K562 (cell line): ENCODE data around the gene GSG1. TPM values are rescaled to one million over a fixed set of nuclear protein-coding genes. Genes with fewer than 3 reads are reported as not detected.

Experiments used
- ATAC-seq: fragments of 200-7000 bp; cut with Tn5 transposase; 3 replicates; pipeline ENCODE4 v1.9.1; 2020; ENCODE audit warnings: moderate library complexity
- BruUV-seq: library from RNA; stranded (reverse); fragments of 400-500 nt; replicated peaks from 2 replicates; lab custom pipeline; 2021; lab: Mats Ljungman, UMichigan
- CTCF ChIA-PET: fragments of 300-600 bp; formaldehyde crosslinking; extraction: SDS; loops from one replicate; lab custom pipeline; 2021; ENCODE audit warnings: low intra/inter-chr PET ratio; lab: Yijun Ruan, JAX
- POLR2A ChIA-PET: fragments of 300-600, 350-650 bp; sonication (Branson Sonifier 250); formaldehyde crosslinking; extraction: SDS; loops from one replicate; lab custom pipeline; 2021; ENCODE audit warnings: antibody characterized with exemption, inconsistent platforms; lab: Yijun Ruan, JAX
- DNase-seq, 4 experiments: peaks; one replicate each; pipeline versions ENCODE4 v3.0.0 to v3.0.0-alpha.2; 2011 to 2018; ENCODE audit warnings: low spot score in 3 of 4, mixed read lengths in 3 of 4; ENCODE audit errors: extremely low read depth in 1 of 4
- FAIRE-seq: peaks from 2 replicates; lab custom pipeline; 2011; peaks lifted over from hg19 to GRCh38; lab: Jason Lieb, UNC
- H2AFZ ChIP-seq: 2 replicates; pipeline ENCODE4 v1.6.0; 2011; ENCODE audit warnings: low read depth, low read length, control low read depth, inconsistent platforms
- H3K27ac ChIP-seq: fragments of 200-600 bp; 3 replicates; pipeline ENCODE4 v1.8.0; 2011; ENCODE audit warnings: low read depth, mild to moderate bottlenecking, control low read depth, inconsistent platforms, low read length, moderate library complexity, mixed read lengths; ENCODE audit errors: extremely low read depth
- H3K27me3 ChIP-seq, 2 experiments: fragments of 300-600 bp in 1 of 2; 2 replicates in 1 of 2; 3 replicates in 1 of 2; pipeline versions ENCODE4 v1.6.0 to v1.8.0; 2011; ENCODE audit warnings: inconsistent platforms in 2 of 2, low read length in 2 of 2, mild to moderate bottlenecking in 1 of 2, mixed read lengths in 1 of 2, moderate library complexity in 1 of 2; ENCODE audit not compliant: control insufficient read depth in 2 of 2, insufficient read depth in 2 of 2
- H3K36me3 ChIP-seq: fragments of 300-600 bp; 3 replicates; pipeline ENCODE4 v1.8.0; 2011; ENCODE audit warnings: mild to moderate bottlenecking, low read length, inconsistent platforms; ENCODE audit not compliant: control insufficient read depth, insufficient read depth
- H3K4me1 ChIP-seq, 2 experiments: fragments of 200-600 bp in 1 of 2; replicated peaks in 1 of 2; 2 replicates in 1 of 2; 3 replicates in 1 of 2; pipeline versions ENCODE4 v1.5.1 to v1.8.0; 2011; ENCODE audit warnings: inconsistent platforms in 2 of 2, low read length in 2 of 2, mild to moderate bottlenecking in 1 of 2, mixed read lengths in 1 of 2, moderate library complexity in 1 of 2; ENCODE audit not compliant: control insufficient read depth in 2 of 2, insufficient read depth in 2 of 2
- H3K4me2 ChIP-seq: 2 replicates; pipeline ENCODE4 v1.6.1; 2011; ENCODE audit warnings: low read length, control low read depth, inconsistent platforms, mixed read lengths; ENCODE audit not compliant: insufficient read depth
- H3K4me3 ChIP-seq: fragments of 200-600 bp; sonication (generic), shearing (Covaris generic); 2 replicates; pipeline ENCODE4 v1.5.1; 2016; ENCODE audit warnings: control low read depth, inconsistent platforms
- H3K79me2 ChIP-seq: fragments of 200-600 bp; 3 replicates; pipeline ENCODE4 v1.8.0; 2011; ENCODE audit warnings: low read length, inconsistent platforms; ENCODE audit not compliant: control insufficient read depth, insufficient read depth
- H3K9ac ChIP-seq, 2 experiments: 2 replicates each; pipeline versions ENCODE4 v1.6.0 to v1.6.1; 2011; ENCODE audit warnings: low read depth in 2 of 2, low read length in 2 of 2, control low read depth in 1 of 2, inconsistent platforms in 1 of 2, mild to moderate bottlenecking in 1 of 2, mixed read lengths in 1 of 2; ENCODE audit not compliant: insufficient read depth in 1 of 2
- H3K9me1 ChIP-seq: one replicate; pipeline ENCODE4 v1.6.0; 2011; ENCODE audit warnings: inconsistent platforms, mild to moderate bottlenecking, low read length, moderate library complexity; ENCODE audit not compliant: control insufficient read depth, insufficient read depth
- H3K9me3 ChIP-seq: replicated peaks from 2 replicates; pipeline ENCODE4 v1.5.1; 2011; ENCODE audit warnings: low read depth, low read length, inconsistent platforms; ENCODE audit not compliant: control insufficient read depth, insufficient read depth
- H4K20me1 ChIP-seq: replicated peaks from 2 replicates; pipeline ENCODE4 v1.6.1; 2011; ENCODE audit warnings: low read length, inconsistent platforms, mixed read lengths; ENCODE audit not compliant: control insufficient read depth, insufficient read depth
- ATF6 ChIP-seq: sonication (generic); formaldehyde crosslinking; IDR thresholded peaks from 2 replicates; pipeline ENCODE4 v1.4.0; 2020; ENCODE audit warnings: mild to moderate bottlenecking, missing genetic modification reagents
- CLOCK ChIP-seq: fragments of 250-450 bp; sonication (Bioruptor Pico); IDR thresholded peaks from 2 replicates; pipeline ENCODE4 v1.4.0; 2020; ENCODE audit warnings: mild to moderate bottlenecking, moderate library complexity, borderline replicate concordance
- DEAF1 ChIP-seq: fragments of 450-650 bp; formaldehyde crosslinking; IDR thresholded peaks from 2 replicates; pipeline ENCODE4 v1.4.0; 2020; ENCODE audit warnings: mild to moderate bottlenecking, moderate library complexity
- E4F1 ChIP-seq: fragments of 250-450 bp; sonication (Bioruptor Pico); IDR thresholded peaks from 2 replicates; pipeline ENCODE4 v1.5.0; 2021; ENCODE audit warnings: mild to moderate bottlenecking, borderline replicate concordance
- HDAC3 ChIP-seq: fragments of 450-650 bp; IDR thresholded peaks from 2 replicates; pipeline ENCODE4 v1.6.1; 2018; ENCODE audit warnings: borderline replicate concordance, mild to moderate bottlenecking, moderate library complexity; ENCODE audit not compliant: partially characterized antibody
- PATZ1 ChIP-seq: fragments of 250-450 bp; sonication (Bioruptor Pico); IDR thresholded peaks from 2 replicates; pipeline ENCODE4 v1.5.0; 2020; ENCODE audit warnings: mild to moderate bottlenecking, borderline replicate concordance
- THRAP3 ChIP-seq: fragments of 450-650 bp; IDR thresholded peaks from 2 replicates; pipeline ENCODE4 v1.6.1; 2016; ENCODE audit warnings: mild to moderate bottlenecking, inconsistent platforms, borderline replicate concordance
- WGBS: fragments of 100-300 bp; shearing (Covaris generic); methylation state at CpG from one replicate; pipeline ENCODE4 v1.1.6; 2016; ENCODE audit warnings: low coverage, mixed read lengths; ENCODE audit not compliant: insufficient coverage; ENCODE audit errors: missing lambda C conversion rate; 5-methylcytosine and 5-hydroxymethylcytosine counted together
- in situ Hi-C: fragments of 300-500 bp; cut with MboI; formaldehyde crosslinking; loops from 4 replicates; pipeline ENCODE4 v1.15.0; 2018; ENCODE audit warnings: inconsistent platforms, mixed read lengths
- intact Hi-C: fragments of 100-400 bp; cut with micrococcal nuclease; formaldehyde crosslinking; loops from 2 replicates; pipeline ENCODE4 v1.14.2; 2022
- polyA plus RNA-seq, 8 experiments: library from polyadenylated mRNA; depleted of rRNA in 4 of 8; stranded (reverse) in 5 of 8; unstranded in 3 of 8; fragments of >200 nt; fragmentation: Nextera tagmentation in 2 of 8; fragmentation: Illumina TruSeq in 1 of 8; extraction: Ambion mirVana in 2 of 8; extraction: Trizol in 1 of 8; gene quantifications; 2 replicates each; pipeline versions ENCODE4 v1.2.1 to v1.2.3, GENCODE V29; 2011 to 2014; ENCODE audit warnings: inconsistent platforms in 1 of 8, missing spikeins in 1 of 8
- total RNA-seq, 7 experiments: library from RNA; depleted of rRNA in 6 of 7; stranded (reverse); fragments of >200 nt in 6 of 7; fragmentation: Illumina TruSeq in 2 of 7; extraction: Trizol in 2 of 7; gene quantifications; 2 replicates each; pipeline versions ENCODE4 v1.2.1 to v1.2.3, GENCODE V29; 2011 to 2021; ENCODE audit warnings: low replicate concordance in 1 of 7

GSG1 gene
- total and polyA plus RNA-seq, 9 of the 15 experiments (the other 6 are each of a cell fraction or from before 2014, with no cell fraction given), result not detected

GRCh38 chr12:13099066-13099843, 4.2 kb downstream of the GSG1 start:
- Histone ChIP-seq H3K27ac (no peak overlapping the region), H2AFZ (peak overlapping the region; percentile 63; the same call in 1 of the 2 replicates), H3K4me3 (no peak overlapping the region), H3K4me1 (peaks cover 0 to 10% of the 10 kb centered on the region in 2 experiments; a peak in 3 of 5 replicates), H4K20me1 (no peaks in the 10 kb centered on the region; the same call in 1 of the 2 replicates), H3K27me3 (peaks cover 8 to 34% of the 10 kb centered on the region in 2 experiments; a peak in 4 of 5 replicates), H3K9me1 (no peaks in the 10 kb centered on the region), H3K9ac (no peak overlapping the region), H3K79me2 (no peaks in the 10 kb centered on the region), H3K9me3 (no peaks in the 10 kb centered on the region), H3K4me2 (no peak overlapping the region), H3K36me3 (no peaks in the 10 kb centered on the region)
- intact Hi-C loops (loop anchor here (2.0 to 10.0 kb wide), 3 partner anchors 77 to 184 kb away; no protein-coding TSS in a partner anchor), in situ Hi-C loops (loop anchor here (5.0 kb wide), 1 partner anchor 103 kb away; no protein-coding TSS in a partner anchor)
- BruUV-seq, result no TSS peak
- POLR2A ChIA-PET, result interaction anchor here (0.8 to 1.8 kb wide), 2 partner anchors 10 to 523 kb away, joined by 3 to 4 read pairs; no protein-coding TSS in a partner anchor
- 41% methylated on average over 6 of the region's 8 CpGs for WGBS
- CTCF ChIA-PET, result no interaction called here
- DNase-seq (no peak), ATAC-seq (no peak), FAIRE-seq (no peak)
- TF ChIP-seq DEAF1 (CRISPR knock-in tag) (no peak), E4F1 (no peak), PATZ1 (CRISPR knock-in tag) (no peak), THRAP3 (no peak), CLOCK (CRISPR knock-in tag) (no peak), ATF6 (CRISPR knock-in tag) (no peak), HDAC3 (no peak)
